ENCODE measurements around the gene PACS1.
A peak's percentile ranks its signal among the peaks of the same experiment; 100 is the strongest.

Gene PACS1

DNA sequence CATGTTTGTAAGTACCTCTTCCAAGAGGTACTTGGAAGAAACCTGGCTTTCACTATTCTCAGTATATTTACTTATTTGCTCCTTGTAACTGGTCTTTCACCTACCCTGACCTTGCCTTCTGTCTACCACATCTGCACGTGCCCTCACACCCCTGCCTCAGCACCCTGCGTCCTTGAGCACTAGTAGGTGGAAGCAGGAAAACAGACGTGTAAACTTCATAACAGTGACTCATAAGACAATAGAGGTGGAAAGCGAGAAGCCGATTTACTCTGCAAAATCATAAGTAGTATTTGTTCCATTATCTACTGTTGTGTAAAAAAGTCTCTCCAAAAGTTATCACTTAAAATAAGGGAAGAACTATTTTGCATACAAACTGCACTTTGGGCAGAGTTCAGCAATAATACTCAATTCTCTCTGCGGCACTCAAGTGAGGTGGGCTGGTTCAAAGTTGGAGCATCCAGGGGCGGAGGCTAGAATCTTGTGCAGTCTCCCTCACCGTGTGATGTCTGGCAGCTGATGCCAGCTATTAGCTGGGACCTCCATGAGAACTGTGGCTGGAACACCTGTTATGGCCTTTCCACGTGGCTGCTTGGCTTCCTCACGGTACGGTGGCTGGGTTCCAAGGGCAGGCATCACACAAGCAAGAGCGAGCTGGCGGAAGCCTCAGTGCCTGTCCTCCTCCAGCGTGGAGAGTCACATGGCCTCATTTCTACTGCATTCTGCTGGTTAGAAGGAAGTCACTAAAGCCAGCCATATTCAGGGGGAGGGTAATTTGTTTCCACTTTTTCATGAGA, 30.4 kb downstream of the PACS1 start:
- peak; percentile 53 for DNase-seq (ENCODE audit: low read depth)
- no peak overlapping the region for H3K4me3 ChIP-seq (ENCODE audit: low read depth, low read length)
- TF ChIP-seq, protein P1, sequence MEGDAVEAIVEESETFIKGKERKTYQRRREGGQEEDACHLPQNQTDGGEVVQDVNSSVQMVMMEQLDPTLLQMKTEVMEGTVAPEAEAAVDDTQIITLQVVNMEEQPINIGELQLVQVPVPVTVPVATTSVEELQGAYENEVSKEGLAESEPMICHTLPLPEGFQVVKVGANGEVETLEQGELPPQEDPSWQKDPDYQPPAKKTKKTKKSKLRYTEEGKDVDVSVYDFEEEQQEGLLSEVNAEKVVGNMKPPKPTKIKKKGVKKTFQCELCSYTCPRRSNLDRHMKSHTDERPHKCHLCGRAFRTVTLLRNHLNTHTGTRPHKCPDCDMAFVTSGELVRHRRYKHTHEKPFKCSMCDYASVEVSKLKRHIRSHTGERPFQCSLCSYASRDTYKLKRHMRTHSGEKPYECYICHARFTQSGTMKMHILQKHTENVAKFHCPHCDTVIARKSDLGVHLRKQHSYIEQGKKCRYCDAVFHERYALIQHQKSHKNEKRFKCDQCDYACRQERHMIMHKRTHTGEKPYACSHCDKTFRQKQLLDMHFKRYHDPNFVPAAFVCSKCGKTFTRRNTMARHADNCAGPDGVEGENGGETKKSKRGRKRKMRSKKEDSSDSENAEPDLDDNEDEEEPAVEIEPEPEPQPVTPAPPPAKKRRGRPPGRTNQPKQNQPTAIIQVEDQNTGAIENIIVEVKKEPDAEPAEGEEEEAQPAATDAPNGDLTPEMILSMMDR (IDR thresholded peaks at IDR 0.05; ENCODE audit: control insufficient read depth, extremely low read depth, insufficient read depth) = no peak

DNA sequence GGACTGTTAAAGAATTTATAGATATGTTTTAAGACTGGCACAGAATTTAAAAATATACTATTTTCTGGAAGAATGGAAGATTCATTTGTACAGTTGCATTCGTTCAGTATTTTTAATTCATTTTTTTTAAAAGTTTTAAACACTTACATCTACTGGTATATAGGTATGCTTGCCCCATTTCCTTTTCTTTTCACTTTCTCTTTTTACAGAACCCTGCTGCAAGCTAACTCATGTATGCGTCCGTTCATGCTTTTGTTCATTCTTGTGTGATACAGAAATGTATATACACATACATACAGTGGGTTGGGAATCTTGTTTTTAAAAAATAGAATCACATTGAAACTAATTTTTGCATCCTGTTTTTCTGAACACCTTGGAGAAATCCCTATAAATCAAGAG, 31.0 kb downstream of the PACS1 start:
- no peak overlapping the region for H3K4me3 ChIP-seq (ENCODE audit: low read depth, low read length)
- DNase-seq (ENCODE audit: low read depth) = no peak
- TF ChIP-seq, protein P1 (IDR thresholded peaks at IDR 0.05; ENCODE audit: control insufficient read depth, extremely low read depth, insufficient read depth) = no peak

DNA sequence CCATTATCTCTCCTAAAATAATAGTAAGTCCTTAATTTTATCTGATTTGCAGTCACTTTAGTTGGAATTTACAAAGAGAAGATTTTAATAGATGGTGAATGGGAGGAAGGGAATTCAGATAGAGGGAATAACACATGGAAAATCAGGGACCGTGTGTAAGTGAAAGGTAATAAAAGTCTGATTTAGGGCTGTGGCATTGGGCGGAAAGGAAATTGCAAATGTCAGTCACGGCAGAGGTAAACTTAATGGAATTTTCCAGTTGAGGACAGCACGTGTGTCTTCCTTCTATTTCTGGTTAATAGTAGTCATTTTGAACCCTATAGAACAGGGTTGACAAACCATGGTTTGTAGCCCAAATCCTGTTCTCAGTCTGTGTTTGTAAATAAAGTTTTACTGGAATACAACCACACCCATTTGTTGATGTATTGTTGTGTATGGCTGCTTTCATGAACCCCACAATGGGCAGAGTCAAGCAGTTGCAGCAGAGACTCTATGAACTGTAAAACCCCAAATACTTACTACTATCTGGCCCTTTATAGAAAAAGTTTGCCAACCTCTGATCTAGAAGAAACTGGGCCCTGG, 34.1 kb downstream of the PACS1 start:
- TF ChIP-seq, protein P1 (IDR thresholded peaks at IDR 0.05; ENCODE audit: control insufficient read depth, extremely low read depth, insufficient read depth) = no peak
- DNase-seq (ENCODE audit: low read depth) = no peak
- H3K4me3 ChIP-seq (ENCODE audit: low read depth, low read length) = no peak overlapping the region

DNA sequence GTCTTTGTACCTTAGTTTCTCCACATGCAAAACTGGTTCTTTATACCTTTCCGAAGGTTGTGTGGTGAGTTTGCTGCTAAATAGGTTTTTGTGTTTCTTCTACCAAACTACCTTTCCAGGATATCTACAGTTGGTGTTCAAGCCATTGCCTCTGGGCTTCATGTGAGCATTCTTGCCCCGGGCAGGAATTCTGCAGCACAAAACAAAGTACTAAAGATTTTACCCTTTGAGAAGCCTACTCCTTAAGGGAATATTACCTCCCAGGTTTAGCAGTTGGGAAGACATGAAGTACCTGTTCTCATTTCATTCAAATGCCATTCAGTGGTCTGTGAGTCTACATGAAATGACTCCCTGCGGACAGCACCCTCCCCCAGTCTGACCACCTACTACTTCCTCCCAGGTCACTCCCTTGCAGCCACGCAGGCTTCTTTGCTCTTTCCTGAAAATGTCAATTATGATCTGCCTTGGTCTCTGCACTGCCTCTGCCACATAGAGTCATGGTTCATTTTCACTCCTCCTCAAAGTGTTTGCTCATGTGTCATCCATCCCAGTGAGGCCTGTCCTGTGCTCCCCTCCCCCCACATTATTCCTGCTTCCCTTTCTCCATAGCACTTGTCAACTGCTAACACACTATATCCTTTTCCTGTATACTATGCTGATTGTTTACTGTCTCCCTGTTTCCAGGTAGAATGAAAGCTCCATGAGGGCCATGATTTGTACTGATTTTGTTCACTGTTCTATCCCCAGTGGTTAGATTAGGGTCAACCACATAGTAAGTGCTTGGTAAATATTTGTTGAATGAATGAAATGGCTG, 36.9 kb downstream of the PACS1 start:
- no peak for DNase-seq (ENCODE audit: low read depth)
- H3K4me3 ChIP-seq (ENCODE audit: low read depth, low read length) = no peak overlapping the region
- TF ChIP-seq, protein P1 (IDR thresholded peaks at IDR 0.05; ENCODE audit: control insufficient read depth, extremely low read depth, insufficient read depth) = no peak

DNA sequence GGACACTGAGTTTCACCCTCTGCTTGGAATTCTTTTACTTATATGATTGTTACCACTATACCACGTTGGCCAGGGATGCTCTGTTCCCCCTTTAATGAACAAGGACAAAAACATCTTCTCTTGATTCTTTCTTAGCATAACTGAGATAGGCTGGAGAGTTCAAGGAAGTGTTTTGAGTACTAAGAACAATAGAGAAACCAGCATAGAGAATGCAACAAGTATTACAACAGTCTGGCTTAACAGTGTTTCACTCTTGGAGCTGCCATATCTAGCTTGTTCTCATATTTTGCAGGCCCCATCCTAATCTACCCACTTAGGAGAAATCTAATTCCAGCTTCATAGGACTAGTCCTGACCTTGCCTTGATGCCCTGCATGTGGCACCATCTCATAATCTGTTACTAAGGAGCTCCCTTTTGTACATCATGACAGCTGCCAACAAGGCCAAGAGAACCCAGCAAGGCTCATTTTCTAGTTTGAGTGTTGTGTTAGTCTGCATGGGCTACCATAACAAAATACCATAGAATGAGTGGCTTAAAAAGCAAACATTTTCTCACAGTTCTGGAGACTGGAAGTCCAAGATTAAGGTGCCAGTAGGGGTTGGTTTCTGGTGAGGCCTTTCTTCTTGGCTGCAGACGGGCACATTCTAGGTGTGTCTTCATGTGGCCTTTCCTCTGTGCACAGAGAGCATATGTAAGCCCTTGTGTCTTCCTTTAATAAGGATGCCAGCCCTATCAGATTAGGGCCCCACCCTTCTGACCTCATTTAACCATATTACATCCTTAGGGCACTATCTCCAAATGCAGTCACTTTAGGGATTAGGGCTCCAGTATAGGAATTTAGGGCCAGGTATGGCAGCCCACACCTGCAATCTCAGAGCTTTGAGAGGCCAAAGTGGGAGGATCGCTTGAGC, 37.8 kb downstream of the PACS1 start:
- DNase-seq (ENCODE audit: low read depth) = no peak

DNA sequence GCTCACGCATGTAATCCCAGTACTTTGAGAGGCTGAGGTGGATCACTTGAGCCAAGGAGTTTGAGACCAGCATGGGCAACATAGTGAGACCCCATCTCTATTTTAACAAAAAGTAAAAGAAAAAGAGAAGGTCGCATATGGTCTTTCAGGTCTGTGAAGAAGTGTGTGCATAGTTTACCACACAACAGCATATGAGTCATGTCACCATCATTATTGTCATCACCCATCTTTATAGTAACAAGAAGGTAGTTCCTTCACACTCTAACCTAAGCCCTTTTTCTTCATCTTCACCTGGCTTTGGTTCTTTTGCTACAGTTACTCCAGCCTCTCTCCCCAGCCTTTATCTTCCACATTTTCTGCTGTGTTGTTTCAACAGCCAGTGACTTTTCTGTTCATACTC, 39.2 kb downstream of the PACS1 start:
- no peak for DNase-seq (ENCODE audit: low read depth)
- H3K4me3 ChIP-seq (ENCODE audit: low read depth, low read length) = no peak overlapping the region
- TF ChIP-seq, protein P1 (IDR thresholded peaks at IDR 0.05; ENCODE audit: control insufficient read depth, extremely low read depth, insufficient read depth) = no peak

More for the DNA sequence above, 37.8 kb downstream of the PACS1 start:
- TF ChIP-seq, protein P1 (IDR thresholded peaks at IDR 0.05; ENCODE audit: control insufficient read depth, extremely low read depth, insufficient read depth) = no peak
- H3K4me3 ChIP-seq (ENCODE audit: low read depth, low read length) = no peak overlapping the region

Measured in LNCaP clone FGC (cell line).